AG04449 (cell line): ENCODE data around the gene CHMP1B.
"Not testable (repeated sequence)": the region's sequence is repeated elsewhere in the genome, so short reads cannot be mapped to it uniquely, and the experiment has no call there.

Source experiments
- CTCF ChIA-PET: fragments of 350-600 bp; formaldehyde crosslinking; extraction: SDS; loops from one replicate; lab custom pipeline; 2021; ENCODE audit warnings: antibody characterized with exemption; lab: Yijun Ruan, JAX
- POLR2A ChIA-PET: fragments of 400-600, 350-600 bp; formaldehyde crosslinking; extraction: SDS; loops from one replicate; lab custom pipeline; 2020; ENCODE audit warnings: antibody characterized with exemption, inconsistent platforms; lab: Yijun Ruan, JAX
- DNase-seq: peaks from one replicate; pipeline ENCODE4 v3.0.0-alpha.2; 2010; ENCODE audit warnings: low read depth, low spot score
- H3K4me3 ChIP-seq: 2 replicates; pipeline ENCODE4 v1.5.1; 2011; ENCODE audit warnings: low read depth, mild to moderate bottlenecking, control low read depth, low read length
- CTCF ChIP-seq: IDR thresholded peaks from one replicate; pipeline ENCODE4 v1.5.1; 2011; ENCODE audit warnings: mild to moderate bottlenecking, moderate library complexity, low read length, control low read depth, inconsistent platforms; ENCODE audit not compliant: insufficient read depth; ENCODE audit errors: missing control alignments

Gene CHMP1B

GRCh38 chr18:11851806-11852337 is 659 bp downstream of the CHMP1B start:
- TF ChIP-seq CTCF, result no peak
- ChIA-PET POLR2A (no interaction called here), CTCF (no interaction called here)
- peak overlapping the region; percentile 96 for H3K4me3 ChIP-seq
- DNase-seq, result no peak

DNA sequence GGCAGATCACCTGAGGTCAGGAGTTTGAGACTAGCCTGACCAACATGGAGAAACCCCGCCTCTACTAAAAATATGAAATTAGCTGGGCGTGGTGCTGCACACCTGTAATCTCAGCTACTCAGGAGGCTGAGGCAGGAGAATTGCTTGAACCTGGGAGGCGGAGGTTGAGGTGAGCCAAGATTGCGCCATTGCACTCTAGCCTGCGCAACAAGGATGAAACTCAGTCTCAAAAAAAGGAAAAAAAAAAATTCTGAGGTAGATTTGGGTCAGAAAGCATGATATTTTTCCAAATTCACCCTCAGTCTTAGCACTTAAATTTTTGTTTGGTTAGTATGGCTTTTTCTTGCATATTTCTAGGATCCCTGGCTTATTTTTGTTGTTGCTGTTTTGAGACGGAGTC is 3.3 kb downstream of the CHMP1B start:
- POLR2A ChIA-PET, CTCF ChIA-PET: not testable (repeated sequence)

GRCh38 chr18:11857177-11857887 is 6.1 kb downstream of the CHMP1B start:
- ChIA-PET POLR2A (no interaction called here), CTCF (no interaction called here)
- peak; percentile 98 for DNase-seq
- peak overlapping the region; percentile 47 for H3K4me3 ChIP-seq
- no peak for TF ChIP-seq CTCF

More for the DNA sequence above, 3.3 kb downstream of the CHMP1B start:
- not testable (repeated sequence) for H3K4me3 ChIP-seq, DNase-seq

- CTCF ChIA-PET, result interaction anchor here (1.0 kb wide), 1 partner anchor 126 kb away, joined by 3 read pairs; no protein-coding TSS in a partner anchor
- no peak overlapping the region for H3K4me3 ChIP-seq
- no peak for TF ChIP-seq CTCF
- DNase-seq, result no peak
- POLR2A ChIA-PET, result no interaction called here
These were observed 8.1 kb downstream of the CHMP1B start for GRCh38 chr18:11859282-11859830.

- ChIA-PET CTCF (no interaction called here), POLR2A (no interaction called here)
- TF ChIP-seq CTCF, result peak; percentile 6
- no peak overlapping the region for H3K4me3 ChIP-seq
- peak; percentile 23 for DNase-seq
These were observed 8.7 kb downstream of the CHMP1B start for GRCh38 chr18:11859903-11860407.

- H3K4me3 ChIP-seq, result no peak overlapping the region
- POLR2A ChIA-PET, result interaction anchor here (0.7 kb wide), 1 partner anchor 38 kb away, joined by 3 read pairs; no protein-coding TSS in a partner anchor
- DNase-seq, result no peak
- TF ChIP-seq CTCF, result no peak
- CTCF ChIA-PET, result no interaction called here
These were observed 9.6 kb downstream of the CHMP1B start for GRCh38 chr18:11860594-11861450.
